Activated CD8-positive, alpha-beta memory T cell treated with anti-CD3 and anti-CD28 coated beads for 4 hours (primary cell): ENCODE data around the gene ZBBX.
A peak's percentile ranks its signal among the peaks of the same experiment; 100 is the strongest.
"Not testable (repeated sequence)": the region's sequence is repeated elsewhere in the genome, so short reads cannot be mapped to it uniquely, and the experiment has no call there.

Experiments
- DNase-seq, 2 donors: peaks; one replicate each; pipeline ENCODE4 v3.0.0-alpha.2; 2020; ENCODE audit warnings: low read depth in 2 of 2

The ZBBX gene, protein sequence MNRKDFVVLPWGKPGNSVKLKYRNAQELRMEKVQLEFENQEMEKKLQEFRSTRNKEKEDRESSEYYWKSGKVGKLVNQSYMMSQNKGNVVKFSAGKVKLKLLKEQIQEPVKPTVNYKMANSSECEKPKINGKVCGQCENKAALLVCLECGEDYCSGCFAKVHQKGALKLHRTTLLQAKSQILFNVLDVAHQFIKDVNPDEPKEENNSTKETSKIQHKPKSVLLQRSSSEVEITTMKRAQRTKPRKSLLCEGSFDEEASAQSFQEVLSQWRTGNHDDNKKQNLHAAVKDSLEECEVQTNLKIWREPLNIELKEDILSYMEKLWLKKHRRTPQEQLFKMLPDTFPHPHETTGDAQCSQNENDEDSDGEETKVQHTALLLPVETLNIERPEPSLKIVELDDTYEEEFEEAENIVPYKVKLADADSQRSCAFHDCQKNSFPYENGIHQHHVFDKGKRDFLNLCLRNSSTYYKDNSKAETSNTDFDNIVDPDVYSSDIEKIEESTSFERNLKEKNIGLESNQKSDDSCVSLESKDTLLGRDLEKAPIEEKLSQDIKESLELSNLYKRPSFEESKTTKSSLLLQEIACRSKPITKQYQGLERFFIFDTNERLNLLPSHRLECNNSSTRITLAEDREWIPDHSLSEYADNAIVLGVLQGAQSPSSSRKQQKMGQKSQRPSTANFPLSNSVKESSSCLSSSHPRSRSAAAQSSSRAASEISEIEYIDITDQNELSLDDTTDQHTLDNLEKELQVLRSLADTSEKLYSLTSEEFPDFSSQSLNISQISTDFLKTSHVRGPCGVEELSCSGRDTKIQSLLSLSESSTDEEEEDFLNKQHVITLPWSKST

DNA sequence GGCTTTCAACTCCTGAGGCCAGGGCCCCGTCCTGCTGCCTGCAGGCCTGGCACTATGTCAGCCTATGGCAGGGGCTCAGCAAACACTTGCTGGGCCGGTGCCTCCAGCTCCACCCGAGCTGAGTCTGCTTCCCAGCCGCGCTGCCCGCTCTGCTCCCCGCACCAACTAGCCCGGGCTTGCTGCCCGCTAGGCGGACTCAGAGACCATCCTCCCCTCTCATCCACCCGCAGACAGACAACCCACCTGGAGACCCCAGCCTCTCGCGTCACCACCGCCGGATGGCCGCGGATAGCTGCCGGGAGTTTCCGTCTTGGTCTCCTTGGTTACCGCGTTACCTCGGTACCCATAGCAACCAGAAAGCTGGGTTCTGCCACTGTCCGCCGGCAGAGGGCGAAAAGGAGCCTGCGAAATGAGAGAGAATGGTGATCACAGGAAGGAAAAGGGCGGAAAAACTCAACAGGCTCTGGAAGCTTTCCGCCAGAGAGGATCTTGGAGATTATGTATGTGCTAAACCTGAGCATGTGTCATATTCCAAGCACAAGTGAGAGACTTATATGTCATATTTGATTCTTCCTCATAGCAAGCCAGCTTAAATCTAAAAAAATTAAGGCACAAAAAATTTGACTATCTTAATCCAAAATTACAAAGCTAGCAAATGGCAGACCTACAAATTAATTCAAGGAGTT lies at the start of gene ZBBX:
Gene ZBBX, minus strand, starts transcription at position 294 of the 686 bp plus-strand sequence. CDS start 7,396 bp downstream, outside the sequence.
- DNase-seq = peak; percentile 52 to 63

DNA sequence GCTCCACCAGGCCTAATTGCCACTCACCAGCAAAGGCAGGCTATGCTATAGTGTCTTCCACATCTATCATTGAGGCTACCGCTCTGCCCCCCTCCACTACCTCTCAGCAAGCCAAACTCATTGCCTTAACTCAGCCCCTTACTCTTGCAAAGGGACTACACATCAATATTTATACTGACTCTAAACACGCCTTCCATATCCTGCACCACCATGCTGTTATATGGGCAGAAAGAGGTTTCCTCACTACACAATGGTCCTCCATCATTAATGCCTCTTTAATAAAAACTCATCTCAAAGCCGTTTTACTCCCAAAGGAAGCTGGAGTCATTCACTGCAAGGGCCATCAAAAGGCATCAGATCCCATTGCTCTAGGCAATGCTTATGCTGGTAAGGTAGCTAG lies 46.9 kb upstream of the ZBBX start:
- DNase-seq = not testable (repeated sequence)

DNA sequence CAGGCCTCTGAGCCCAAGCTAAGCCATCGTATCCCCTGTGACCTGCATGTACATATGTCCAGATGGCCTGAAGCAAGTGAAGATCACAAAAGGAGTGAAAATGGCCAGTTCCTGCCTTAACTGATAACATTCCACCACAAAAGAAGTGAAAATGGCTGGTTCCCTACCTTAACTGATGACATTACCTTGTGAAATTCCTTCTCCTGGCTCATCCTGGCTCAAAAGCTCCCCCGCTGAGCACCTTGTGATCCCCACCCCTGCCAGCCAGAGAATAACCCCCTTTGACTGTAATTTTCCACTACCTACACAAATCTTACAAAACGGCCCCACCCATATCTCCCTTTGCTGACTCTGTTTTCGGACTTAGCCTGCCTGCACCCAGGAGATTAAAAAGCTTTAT lies 42.3 kb upstream of the ZBBX start:
- not testable (repeated sequence) for DNase-seq

DNA sequence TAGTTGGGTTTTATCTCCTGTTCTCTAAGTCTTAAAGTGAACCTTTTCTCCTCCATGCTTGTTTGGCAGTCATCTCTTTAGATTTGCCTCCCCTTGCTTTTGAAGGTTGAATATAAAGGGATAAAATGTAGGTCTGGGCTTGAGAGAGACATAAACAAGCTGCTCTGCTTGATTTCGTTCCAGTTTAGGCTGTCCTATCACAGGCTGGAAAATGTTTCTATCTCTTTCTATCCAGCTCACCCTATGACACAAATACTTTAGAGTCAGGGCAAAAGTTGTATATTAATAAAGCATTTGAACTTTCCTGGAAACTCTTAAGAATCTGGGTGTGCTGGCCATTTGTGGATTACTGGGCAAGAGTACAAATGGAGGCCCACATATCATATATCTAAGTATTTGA lies 29.5 kb upstream of the ZBBX start:
- DNase-seq = no peak

DNA sequence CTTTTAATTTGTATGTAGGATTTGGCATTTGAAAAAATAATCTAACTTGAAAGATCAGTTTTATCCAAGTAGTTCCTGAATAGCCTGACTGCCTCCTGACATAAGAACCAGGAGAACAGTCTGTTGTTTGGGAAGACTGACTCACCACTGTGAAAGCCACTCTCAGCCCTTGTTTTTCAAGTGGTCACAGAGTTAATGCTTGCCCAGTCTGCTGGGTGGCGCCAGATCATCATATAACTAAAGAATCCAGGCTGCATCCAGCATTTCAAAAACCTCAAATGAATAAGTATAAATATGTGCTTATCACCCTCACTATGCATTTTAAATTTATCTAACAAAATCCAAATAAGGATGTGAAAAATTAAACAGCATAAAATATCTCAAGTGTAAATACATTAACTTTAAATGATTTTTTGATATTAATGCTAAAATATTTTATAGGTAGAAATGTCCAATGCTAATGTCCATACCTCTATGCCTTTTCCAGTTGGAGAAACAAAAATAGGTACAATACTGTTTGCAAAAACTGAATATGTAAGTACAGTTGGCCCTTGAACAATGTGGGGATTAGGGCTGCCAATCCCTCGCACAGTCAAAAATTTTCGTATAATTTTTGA lies 26.9 kb upstream of the ZBBX start:
- no peak for DNase-seq

DNA sequence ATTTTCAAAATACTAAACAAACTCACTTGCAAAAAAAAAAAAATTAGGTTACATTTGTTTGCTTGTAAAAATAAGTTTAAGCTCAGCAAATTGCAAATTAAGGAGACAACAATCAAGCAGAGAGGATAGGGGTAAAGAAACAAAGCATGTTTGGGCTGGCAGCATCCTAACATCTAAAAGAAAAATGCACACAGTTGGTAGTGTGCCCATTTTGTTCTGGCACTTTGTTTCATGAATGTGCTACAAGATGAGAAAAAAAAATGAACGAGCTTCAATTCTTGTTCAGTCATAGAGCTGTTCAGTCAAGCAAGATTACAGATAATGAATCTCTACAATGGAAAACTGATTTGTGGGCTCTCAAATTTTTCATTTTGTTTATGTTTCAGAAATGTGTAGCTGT lies 17.7 kb upstream of the ZBBX start:
- no peak for DNase-seq

DNA sequence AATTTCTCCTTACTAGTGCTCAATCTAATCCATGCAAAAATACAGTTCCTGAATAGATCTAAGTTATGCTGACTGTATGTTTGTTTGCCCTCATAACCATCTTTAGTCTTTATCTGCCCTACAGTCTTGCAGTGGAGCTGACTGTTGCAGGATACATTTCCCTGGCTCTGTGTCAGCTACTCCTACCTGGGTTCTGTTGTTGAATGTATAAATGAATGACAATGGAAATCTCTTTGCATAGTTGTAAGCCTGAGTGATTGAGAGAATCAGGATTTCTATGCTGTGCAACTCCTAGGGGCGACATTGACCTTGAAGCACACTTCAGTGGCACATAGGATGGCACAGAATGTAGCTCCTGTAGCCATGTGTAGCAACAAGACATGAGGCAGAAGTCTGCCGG lies 16.0 kb upstream of the ZBBX start:
- DNase-seq = no peak

DNA sequence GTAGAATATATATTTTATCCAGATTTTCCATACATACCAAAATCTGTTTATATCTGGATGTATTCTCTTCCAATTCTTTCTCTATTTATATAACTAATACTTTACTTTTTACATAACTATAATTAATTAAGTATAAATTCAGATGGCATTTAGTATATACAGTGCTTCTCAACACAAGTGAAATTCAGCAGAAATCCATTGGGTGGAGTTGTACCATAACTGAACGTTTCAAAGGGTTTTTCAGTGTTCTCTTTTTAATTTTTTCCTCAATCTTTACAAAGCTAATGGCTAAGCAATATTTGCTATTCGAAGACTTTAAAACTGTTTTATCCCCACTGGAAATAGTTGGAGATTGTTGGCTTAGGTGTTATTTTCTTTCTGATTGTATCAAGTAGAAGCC lies 13.9 kb upstream of the ZBBX start:
- no peak for DNase-seq

DNA sequence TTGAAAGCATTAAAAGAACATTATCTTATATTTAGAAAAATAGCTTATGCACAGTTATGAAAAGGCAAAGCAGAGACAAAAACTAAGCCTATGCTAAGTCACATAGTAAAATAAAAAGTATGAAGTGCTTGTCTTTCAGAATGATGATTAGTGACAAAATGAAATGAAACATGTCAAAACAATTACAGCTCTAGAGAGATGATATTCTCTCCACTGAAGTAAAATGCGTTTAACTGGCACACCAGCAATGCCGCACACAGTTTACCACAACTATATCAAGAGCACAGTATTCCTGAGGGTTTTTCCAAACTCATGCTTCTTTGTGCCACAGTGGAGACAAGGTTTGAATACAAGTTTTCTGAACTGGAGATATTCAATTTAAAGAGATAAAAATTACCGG lies 2.1 kb upstream of the ZBBX start:
- DNase-seq = no peak

DNA sequence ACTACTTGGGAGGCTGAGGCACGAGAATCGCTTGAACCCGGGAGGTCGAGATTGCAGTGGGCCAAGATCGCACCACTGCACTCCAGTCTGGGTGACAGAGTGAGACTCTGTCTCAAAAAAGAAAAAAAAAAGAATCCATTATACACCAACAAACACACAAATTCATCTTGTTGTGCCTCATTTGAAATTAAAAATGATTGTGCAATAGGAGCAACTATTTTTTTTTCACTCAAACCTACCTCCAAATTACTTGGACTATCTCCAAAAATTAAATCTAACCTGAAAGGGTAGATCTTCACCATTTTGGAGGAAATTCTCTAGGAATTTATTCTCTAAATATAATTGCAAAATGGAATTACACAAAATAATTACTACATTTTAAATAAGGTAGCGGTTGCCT lies 4.6 kb downstream of the ZBBX start:
- DNase-seq = no peak

DNA sequence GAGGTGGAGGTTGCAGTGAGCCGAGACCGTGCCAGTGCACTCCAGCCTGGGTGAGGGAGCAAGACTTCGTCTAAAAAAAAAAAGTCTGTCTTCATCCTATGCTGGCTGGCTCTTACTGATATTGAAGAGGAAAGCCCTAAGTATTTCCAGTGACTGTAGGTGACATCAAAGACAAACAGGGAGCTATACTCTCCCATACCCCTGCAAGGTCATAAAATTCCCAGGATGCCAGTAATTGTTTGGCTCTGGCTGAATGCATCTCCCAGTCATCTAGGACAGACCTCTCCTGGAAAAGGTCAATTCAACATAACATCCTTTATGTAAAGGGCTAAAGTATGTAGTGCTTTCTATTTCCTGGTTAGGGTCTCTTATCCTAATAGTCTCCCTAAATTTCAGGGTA lies 8.0 kb downstream of the ZBBX start:
- no peak for DNase-seq

DNA sequence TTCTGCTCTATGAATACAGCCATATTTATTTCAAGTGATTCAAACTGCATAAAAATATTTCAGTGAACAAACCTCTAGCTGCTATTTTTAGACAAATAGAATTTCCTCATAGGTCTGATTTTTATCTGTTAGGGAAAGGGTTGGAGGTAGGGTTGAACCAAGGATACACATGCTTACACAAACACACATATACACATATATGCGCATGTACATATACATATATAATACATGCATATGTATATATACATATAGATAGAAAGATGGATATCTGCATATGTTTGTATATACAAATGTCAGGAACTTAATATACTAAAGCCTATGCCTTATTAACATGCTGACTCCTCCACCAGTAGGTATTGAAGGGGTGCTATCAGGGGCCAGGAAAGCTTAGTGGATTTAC lies 18.1 kb downstream of the ZBBX start:
- no peak for DNase-seq

DNA sequence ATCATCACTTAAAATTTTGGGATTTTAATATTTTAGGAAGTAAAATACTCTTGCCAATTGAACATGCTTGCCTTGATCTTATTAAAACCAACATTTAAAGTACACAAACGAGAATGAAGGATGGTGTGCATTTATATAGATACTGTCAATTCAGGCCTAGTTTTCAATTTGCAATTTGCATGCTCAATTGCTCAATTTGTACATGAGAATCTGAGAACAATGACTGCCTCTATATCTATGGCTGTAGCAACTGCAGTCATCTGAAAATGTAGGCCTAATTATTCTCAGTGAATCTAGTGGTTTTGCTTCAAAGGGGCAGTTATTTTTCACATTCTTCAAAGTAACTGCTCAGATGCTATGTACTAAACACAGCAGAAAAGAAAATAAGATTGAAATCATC lies 18.8 kb downstream of the ZBBX start:
- no peak for DNase-seq

DNA sequence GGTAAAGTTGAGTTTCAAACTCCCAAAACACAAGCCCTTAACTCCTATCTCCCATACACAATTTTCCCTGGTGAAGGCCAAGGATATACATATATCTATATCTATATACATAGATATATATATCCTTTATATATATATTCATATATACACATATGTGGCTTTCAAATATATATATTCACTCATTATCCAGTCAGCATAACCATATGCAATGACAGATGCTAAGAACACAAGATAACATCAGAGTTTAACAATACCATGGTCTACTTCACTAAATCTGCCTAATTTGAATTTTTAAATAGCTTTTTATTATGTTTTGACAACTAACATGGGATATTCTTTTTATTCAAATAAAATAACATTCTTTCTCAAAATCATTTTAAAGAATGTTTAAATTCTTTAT lies 24.7 kb downstream of the ZBBX start:
- DNase-seq = no peak

DNA sequence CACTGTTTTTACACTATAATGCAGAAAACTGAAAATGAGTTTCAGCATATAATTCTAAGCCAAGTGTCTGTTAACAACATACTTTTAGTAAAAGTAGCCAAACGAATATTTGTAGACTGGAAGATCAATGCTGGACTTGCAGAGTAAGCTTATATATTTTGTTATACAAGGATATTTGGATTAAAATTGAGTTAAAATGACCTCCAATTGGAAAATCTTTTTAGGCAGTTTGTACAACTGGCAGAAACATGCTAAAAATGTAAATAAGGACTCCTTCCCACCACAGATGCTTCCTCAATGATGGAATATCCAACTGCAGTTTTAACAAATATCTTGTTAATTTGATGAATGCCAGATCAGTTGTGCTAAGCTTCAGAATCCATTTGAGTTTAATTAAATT lies 25.3 kb downstream of the ZBBX start:
- no peak for DNase-seq

DNA sequence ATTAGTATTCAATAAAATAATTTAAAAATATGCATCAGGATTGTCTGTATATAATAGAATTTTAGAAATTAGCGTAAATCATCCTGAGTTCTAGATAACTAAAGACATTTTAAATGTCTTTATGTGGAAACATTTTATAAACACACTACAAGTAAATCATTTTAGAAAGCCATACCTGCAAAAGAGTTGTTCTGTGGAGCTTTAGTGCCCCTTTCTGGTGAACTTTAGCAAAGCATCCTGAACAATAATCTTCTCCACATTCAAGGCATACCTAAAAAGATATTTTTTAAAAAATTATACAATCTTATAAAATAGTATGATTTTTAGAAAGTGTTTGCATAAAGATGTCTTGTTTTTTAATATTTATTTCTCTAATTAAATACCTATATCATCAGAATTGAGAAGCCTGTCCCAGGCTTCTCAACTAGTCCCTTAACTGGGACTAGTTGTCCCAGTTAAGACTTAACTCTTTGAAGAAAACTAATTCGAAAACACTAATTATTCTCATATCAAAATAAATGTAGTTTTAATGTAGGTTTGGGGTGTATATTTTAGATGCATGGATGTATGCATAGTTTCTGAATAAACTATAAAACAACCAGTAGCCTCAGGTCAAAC lies 29.7 kb downstream of the ZBBX start:
- DNase-seq = no peak

DNA sequence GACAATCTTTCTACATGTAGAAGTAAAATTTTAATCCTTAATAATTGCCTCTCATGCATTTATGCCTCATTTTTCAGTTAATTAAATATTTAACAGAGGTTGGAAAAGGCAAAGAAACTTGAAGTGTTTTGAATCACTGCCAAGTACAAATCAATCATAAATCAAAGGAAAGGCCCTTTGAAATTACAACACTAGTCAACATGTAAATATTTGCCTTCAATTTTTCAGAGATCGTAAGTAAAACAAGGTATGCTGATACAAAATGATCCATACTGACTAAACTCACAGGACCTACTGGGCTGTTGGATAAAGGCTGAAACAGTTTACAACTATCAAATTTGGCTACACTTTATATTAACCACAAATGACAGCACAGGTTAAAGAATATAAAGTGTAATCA lies 33.9 kb downstream of the ZBBX start:
- no peak for DNase-seq

DNA sequence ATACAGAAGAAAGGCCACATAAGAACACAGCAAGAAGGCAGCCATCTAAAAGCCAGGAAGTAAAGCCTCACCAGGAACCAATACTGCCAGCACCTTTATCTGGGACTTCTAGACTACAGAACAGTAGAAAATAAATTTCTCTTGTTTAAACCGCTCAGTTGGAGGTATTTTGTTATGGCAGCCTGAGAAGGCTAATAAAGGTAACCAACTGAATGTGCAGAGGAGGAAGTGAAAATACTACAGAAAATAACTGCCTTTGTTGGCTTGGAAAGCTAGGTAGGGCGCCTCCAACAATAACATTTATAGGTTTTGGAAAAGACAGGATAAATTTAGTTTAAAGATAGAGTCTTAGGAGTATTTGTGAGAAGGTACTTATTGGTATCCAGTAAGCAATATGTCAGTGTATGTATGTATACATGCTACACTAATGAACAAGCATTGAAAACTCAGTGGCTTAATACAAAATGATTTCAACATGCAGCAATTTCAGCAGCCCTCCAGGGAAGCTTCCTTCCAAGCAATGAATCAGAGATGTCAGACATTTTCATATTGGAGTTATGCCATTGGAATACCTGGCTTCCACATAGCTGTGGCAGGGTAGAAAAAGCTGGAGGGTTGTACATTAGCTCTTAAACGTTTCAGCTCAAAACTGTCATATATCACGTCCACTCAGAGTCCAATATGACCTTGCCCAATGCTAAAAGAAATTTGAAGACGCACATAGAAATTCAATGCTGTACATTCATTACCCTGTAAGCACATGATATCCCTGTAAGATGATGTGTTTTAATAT lies 48.9 kb downstream of the ZBBX start:
- no peak for DNase-seq

DNA sequence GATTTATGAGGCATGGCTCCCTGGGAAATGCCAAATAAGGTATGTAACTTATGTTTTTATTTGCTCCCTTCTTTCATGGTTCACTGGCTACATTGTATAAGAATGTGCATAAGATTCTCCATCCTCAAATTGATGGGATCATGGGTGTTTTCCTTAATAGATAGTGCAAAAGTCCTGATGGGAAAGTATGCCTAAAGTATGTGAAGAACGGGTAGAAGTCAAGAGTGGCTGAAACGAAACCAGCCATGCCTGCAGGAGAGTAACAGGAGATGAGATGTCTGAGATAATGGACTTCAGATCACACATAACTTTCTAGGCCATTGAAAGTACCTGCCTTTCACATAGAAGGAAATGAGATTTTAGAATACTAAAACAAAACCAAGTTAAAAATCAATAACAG lies 56.5 kb downstream of the ZBBX start:
- no peak for DNase-seq

DNA sequence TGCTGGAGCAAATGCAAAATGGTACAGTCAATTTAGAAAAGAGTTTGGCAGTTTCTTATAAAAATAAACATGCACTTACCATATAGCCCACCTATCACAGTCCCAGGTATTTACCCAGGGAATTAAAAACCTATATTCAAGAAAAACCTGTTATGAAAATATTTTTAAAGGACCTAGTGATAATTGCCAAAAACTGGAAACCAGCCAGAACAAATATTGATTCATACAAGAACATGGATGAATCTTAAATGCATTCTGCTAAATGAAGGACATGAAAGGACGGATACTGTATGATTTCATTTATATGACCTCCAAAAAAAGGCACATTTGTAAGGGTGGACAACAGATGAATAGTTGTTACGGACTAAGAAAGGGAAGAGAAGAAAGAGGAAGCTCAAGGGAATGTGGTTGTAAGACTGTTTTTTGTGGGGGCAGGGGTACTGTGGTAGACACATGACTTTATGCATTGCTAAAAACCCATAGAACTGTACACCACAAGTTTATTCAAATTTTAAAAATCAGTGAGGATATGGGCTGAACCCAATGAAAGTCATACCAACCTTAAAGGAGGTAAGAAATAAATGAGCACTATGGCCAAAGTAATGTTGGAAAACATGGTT lies 61.0 kb downstream of the ZBBX start:
- no peak for DNase-seq
